NOMO-1 treated with dmso at 0.1 percent for 144 hours (cell line): Measurements from ENCODE around the gene CFAP97.
"Not testable (repeated sequence)": the region's sequence is repeated elsewhere in the genome, so short reads cannot be mapped to it uniquely, and the experiment has no call there.

ENCODE experiments used
- DNase-seq: peaks from one replicate; lab custom pipeline; 2025; ENCODE audit not compliant: unreplicated experiment; lab: John Stamatoyannopoulos, UW

Gene CFAP97

DNA sequence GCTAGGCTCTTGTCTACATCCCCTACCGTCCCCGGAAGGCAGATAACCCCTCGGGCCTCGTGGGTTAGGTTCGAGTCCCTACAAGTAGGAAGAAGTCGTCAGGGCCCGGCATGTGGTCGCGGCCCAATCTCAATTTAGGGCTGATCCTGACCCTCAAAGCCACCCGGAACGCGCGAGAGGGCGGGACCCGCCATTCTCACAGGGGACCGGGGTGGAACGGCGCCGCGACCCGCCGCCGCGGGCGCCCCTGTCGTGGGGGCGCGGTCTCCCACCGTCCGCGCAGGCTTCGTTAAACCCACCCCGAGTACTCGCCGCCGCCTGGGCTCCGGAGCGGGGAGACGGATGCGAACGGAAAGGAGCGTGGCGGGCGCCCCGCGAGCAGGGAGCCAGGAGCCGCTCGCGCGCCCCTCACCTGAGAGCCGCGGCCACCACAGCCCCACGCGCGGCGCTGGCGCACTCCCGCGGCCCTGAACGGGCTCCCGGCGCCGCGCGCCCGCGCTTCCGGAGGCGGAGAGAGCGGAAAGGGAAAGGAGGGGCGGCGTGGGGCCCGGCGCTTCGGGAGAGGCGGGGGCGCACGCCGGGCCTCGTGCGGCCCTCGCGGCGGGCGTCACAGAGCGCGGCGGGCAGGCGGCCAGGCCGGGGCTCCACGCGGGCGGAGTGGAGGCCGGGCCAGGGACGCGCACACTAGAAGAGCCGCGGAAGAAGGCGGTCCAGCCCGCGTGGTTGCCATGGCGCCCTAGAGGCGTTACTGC is at the start of gene CFAP97:
TSS of gene CFAP97 (minus strand) at position 515 of the 752 bp plus-strand sequence. CDS start 12,804 bp downstream, outside the sequence.
- peak; percentile 77 for DNase-seq

DNA sequence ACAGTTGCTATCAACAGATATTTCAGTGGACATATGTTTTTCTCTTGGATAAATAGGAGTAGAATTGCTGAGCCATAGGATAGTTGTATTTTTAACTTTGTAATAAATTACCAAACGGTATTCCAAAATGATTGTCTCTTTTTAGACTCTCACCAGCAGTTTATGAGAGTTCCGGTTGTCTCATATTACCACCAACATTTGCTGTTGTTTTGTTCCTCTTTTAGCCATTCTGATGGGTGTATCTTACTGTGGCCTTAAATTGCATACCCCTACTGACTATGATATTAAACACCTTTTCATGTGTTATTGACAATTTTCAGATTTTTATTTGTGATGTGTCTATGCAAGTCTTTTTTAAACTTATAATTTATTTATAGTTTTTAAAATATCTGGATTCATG is 45.3 kb upstream of the CFAP97 start:
- no peak for DNase-seq

DNA sequence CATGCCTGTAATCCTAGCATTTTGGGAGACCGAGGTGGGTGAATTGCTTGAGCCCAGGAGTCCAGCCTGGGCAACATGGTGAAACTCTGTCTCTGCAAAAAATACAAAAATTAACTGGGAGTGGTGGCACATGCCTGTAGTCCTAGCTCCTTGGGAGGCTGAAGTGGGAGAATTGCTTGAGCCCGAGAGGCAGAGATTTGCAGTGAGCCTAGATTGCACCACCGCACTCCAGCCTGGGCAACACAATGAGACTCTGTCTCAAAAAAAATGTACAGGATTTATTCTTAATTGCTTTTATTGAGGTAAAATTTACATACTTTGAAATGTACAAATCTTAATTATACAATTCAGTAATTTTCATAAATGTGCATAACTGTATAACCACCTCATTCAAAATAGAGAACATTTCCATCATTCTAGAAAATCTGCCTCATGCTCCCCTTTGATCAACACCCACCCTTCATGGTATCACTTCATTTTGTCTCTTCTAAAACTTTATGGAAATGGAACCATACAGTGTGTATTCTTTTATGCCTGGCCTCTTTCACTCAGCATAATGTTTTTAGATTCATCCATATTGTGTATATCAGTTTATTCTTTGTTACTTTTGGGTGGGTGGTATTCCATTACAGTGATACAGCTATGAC is 44.7 kb upstream of the CFAP97 start:
- DNase-seq, result no peak

DNA sequence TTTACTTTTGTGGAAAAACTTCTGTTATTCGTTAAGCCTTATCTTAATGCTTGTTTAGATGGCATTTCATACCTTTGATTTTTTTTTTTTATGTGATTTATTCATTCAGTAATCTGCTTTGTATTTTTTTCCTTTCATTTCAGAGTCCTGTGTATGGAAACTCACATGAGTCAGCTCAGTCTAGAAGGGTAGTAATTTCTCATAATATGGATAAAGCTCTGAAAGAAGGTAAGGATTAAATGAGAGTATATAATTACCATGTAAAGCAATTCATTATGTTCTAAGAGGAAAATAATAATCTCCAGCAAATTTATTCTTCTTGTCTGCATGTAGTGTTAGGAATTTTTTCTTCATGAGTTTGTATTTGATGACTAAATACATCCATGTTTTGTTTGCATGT is 43.4 kb upstream of the CFAP97 start:
- DNase-seq, result no peak

DNA sequence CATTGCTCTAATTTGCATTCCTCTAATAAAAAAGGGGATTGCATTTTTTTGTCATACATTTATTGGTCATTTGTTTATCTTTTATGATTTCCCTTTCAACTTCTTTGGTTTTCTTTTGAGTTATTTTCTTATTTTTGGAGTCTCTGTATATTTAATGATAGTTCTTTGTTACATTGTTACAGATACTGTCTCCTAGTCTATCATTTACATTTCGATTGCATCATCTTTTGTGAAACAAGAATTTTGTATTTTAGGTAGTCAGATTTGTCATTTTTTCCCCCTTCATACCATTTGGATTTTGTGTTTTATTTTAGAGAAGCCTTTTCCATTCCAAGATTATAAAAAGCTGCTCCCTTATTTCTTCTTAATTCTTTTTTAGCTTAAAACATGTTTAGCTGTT is 42.7 kb upstream of the CFAP97 start:
- no peak for DNase-seq

DNA sequence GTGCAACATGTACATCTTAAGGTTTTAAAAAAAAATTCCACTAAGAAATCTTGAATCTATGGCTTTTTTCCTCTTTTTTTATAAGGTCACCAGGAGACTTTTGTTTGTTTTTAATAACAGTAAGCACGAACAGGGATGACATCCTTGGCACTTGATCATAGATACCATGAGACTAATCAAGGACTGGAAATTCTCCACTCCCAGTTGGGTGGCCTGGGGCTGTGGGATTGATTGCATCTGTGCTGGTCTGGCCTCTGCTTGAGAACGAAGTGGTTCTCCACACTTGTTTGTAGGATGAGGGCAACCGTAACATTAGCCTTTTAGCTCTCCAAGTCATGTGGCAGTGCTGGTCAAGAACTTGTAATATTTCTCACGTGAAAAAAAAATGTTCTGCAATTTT is 41.0 kb upstream of the CFAP97 start:
- no peak for DNase-seq

DNA sequence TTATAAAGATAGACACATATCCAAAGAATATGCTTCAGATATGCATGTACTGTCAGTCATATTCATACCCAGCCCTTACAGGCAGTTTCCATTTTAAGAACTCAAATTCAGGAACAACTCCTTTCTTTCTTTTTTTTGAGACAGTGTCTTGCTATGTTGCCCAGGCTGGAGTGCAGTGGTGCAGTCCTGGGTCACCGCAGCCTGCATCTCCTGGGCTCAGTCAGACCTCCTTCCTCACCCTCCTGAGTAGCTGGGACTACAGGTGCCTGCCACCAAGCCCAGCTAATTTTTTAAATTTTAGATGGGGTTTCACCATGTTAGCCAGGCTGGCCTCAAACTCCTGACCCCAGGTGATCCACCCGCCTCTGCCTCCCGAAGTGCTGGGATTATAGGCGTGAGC is 40.1 kb upstream of the CFAP97 start:
- no peak for DNase-seq

DNA sequence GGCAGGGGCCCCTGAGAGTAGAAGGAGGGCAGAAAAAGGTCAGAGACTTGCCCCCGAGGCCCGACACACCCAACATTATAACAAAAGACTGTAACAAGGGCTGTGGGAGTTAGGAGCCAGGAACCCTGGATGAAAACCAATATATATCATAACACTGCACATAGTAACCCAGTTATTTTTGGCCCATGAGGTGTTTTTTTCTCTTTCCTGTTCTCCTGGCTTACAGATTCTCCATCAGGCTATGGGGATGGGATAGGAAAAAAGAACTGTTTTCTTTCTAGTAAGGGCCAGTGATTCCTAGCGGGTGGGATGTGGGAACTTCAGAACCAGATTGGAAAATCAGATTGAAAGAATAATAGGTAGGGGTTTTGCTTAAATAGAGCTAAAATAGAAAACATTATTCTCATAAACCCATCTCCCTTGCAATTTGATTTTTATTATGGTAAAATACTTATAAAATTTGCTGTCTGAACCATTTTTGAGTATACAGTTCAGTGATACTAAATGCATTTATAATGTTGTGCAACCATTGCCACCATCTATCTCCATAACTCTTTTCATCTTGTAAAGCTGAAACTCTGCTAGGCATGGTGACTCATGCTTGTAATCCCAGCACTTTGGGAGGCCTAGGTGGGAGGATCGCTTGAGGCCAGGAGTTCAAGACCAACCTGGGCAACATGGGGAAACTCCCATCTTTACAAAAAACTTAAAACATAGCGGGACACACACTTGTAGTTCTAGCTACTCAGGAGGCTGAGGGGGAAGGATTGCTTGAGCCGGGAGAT is 39.1 kb upstream of the CFAP97 start:
- no peak for DNase-seq

DNA sequence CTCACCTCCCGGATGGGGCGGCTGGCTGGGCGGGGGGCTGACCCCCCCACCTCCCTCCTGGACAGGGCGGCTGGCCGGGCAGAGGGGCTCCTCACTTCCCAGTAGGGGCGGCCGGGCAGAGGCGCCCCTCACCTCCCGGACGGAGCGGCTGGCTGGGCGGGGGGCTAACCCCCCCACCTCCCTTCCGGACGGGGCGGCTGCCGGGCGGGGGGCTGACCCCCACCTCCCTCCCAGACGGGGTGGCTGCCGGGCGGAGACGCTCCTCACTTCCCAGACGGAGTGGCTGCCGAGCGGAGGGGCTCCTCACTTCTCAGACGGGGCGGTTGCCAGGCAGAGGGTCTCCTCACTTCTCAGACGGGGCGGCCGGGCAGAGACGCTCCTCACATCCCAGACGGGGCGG is 36.7 kb upstream of the CFAP97 start:
- DNase-seq, result not testable (repeated sequence)

DNA sequence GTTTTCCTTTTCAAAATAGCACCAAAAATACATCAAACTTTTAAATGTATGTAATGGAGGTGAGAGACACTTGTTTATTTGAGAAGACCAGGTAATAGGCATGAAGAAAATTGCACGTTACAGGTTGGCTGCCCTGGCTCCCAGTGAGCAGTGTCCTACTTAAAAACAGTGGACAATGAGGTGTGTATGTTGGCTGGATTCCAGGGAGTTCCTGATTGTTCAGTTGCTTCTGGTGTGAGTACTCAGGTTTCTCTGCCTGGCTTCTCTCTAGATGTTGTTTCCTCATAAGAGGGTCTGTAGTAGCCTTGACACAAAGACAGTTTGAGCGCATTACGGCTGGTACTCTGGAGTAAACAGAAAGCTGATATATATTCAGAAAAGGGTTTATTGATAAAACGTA is 35.0 kb upstream of the CFAP97 start:
- no peak for DNase-seq

DNA sequence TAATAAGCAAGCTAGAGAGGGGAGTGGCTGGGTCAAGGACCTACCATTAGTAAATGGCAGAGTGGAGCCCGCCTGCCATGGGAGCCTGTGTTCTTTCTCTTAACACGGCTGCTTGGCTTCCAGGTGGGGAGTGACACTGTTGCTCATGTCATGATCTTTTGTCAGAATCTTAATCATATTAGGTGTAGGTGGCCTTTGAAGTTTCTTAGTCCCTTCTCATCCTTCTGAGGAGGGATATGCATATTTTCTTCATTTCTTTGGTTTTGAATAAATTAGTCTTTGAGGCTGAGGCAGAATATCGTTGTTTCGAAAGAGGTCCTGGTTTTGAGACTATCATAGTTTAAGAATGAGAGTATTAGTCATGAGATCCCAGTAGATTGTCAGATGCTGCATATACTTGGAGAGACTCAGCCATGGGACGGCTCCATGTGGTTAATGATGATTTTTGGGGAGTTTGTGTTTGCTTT is 34.4 kb upstream of the CFAP97 start:
- DNase-seq, result no peak

DNA sequence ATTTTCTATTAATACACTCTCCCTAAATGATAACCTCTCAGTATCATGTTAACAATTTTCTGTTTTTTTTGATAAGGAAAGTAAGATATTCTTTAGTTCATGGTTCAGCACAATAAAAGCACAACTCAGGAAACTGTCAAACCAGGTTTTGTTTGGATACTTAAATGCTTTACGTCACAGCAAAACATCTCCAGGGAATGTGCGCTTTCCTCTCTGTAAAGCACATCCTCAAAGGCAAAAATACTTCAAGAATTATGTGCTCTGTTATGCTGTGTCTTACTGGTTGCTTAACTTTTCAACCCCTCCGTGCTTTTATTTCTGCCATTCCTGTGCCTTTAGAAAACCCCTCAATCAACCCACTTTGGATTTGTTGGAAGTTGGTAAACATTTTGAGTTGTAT is 33.4 kb upstream of the CFAP97 start:
- no peak for DNase-seq

DNA sequence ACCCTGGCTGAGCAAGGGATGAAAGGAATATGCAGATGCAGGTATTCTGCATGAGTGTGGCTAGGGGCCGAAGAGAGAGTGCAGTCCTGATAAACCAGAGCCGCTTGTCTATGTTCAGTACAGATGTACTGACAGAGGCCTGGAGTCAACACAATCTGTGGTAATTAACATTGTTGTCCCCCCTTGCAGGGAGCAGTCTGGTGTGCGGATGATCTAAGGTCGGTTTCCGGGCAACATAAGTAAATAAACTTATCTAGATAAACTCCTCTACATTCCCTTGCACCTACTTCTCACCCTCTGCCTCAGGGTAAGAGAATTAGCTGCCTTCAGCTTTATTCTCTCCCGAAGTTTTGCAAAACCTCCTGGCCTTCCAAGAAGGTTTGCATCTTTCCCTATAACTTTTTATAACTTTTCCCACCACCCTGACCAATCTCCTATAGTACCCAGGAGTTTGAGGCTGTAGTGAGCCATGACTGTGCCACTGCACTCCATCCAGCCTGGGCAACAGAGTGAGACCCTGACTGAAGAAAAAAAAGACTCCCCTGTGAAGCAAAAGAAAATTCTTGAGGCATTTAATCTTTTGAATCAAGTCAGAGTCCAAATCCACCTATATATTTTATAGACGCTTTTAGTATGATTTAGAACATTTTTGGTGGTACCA is 32.2 kb upstream of the CFAP97 start:
- DNase-seq, result no peak

DNA sequence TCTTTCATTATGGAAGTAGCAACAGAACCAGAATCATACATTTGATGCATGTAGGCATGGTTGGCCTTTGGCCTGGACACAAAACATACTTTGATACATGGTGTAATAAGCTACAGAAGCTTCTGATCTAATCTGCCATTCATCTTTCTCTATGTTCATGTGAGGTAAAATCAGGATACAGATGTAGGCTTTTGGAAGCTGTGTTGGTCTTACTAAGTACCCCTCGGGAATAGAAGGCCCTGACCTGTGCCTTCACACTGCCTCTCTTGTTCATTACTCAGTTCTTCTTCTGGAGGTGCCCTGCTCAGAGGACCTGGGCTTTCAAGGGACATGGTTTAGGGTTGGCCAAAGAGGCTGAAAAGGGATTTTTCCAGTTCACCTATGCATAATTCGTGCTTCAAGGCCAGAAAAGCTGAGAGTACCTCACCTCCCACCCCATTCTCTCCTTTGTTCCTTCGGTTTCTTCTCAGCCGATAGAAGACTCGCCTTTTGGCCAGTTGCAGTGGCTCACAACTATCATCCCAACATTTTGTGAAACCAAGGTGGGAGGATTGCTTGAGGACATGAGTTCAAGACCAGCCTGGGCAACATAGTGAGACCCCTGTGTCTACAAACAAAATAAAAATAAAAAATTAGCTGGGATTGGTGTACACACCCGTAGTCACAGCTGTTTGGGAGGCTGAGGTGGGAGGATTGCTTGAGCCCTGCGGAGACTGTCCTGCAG is 31.5 kb upstream of the CFAP97 start:
- no peak for DNase-seq

DNA sequence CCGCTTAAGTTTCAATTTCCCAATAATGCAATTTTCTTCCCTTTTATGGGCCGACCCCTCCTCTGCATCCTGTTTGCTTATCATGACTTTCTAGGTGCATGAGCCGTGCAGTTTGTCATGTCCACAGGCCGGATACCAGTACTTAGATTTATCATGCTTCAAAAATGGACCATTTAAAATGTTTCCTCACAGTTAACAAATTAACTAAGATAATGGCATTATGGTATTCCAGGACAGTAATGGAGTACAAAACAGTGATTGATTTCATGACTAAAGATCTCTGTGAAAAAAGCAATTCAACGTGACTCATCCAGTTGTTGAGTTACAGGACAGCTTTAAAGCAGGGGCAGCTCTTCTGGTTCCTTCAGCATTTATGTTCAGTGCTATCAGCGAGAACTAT is 28.6 kb upstream of the CFAP97 start:
- no peak for DNase-seq

DNA sequence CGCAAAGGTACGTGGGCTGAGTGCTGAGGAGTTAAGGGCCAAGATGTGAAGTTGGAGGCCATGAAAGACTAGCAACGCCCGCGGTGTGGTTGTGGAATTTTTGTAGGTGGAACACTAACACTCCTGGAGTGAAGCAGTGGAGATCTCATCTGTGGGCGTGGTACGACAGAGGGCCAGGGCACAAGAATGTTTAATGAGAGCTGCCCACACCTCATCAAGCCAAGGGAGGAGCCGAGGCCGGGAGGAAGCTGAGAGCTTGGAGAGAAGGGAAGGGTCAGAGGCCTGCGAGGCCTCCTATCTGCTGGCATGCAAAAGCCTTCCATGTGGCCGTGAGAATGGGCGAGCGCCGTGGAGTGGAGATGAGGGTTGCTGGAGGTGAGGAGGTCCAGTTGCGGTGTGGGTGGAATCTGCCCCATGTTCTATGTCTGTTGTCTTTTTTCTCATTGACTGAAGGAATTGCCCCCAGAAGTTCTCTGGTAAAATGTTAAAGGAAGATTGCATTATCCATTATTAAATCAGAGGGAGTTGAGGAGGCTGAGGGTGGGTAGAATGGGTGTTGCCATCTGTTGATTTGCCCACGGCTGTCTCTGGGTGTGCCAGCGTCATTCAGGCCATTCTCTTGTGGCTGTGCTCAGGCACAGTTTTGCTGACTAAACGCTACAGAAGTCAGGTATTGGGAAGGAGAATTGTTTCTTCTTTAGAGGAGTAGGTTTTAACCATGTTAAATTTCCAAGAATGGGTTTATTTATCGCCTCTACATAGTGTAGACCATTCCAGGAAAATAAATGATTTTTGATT is 25.4 kb upstream of the CFAP97 start:
- DNase-seq, result no peak

DNA sequence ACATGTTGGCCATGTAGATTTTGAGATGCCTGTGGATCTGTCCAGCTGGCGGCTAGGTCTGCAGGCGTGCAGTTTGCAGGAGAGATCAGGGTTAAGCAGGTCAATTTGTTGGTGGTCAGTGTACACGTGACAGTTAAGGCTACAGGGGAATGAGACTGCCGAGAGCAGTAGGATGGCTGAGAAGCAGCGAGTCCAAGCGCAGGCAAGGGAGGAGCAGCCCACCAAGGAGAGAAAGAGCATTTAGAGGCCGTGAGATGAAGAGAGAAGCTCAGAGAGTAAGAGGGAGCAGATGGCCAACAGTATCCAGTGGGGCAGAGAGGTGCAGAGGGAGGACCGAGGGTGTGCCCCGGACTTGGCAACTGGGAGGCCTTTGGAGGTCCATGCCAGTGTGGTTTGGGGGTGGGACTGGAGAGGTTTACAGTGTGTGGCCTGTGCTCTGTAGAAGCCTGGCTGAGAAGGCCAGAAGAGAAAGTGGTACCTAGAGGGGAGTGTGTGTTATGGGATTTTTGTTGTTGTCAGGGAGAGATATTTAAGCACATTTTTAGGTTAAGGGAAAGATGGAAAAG is 24.0 kb upstream of the CFAP97 start:
- DNase-seq, result no peak

DNA sequence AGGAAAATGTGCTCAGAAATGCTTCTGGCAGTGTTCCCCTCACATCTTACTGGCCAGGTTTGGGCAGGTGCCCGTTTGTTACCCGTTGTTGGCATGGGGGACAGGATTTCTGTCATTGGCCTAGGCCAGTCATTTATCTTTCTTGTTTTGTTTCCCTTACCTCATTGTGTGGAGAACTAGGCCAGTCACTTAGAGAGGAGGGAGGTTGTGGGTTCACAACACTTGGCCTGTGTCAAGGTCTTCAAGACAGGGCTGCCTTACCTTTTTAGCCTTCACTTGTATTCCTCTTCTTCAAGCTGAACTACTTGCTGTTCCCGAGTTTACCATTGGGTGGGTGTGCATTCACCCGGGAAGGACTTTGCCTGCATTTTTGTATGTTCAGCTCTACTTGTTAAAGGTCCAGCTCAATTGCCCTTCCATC is 23.3 kb upstream of the CFAP97 start:
- DNase-seq, result no peak

DNA sequence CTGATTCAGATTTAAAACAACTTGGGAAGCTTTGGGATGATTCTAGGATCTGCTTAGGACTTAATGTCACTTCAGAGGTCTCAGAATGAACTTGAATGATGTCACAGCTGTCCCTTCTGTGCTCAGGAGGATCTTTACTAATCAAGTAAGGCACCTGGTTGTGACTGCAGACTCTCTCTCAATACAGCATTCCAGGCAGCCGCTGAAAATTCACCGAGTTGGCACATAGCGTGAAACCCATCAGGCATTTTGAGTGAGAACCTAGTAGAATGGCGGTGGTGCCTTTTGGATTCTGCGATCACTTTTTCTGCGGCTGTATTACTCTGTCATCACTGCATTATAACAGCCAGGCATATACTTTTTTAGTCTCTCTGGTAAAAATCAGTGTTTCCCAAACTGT is 22.1 kb upstream of the CFAP97 start:
- no peak for DNase-seq

DNA sequence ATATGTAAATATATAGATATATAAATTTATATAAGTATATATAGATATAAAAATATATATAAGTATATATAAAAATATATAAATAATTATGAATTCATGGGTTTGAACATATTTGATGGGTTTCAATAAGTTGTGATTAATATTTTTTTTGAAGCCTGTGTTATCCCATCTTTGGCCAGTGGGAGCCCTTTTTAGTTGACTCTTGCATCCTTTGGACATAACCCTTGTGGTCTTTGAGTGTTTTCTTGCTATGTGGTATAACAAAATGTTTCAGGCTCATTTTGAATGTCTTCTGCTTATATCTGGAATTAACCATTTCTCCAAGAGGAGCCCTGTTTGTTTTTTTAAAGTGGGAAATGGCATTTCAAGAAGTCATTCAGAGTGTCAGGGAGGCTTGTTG is 20.8 kb upstream of the CFAP97 start:
- DNase-seq, result no peak
